NCI-H1436 treated with DMSO at 0.1 percent for 48 hours (cell line): ENCODE results near the gene SLC39A8.

Experiments used
- DNase-seq: peaks from one replicate; lab custom pipeline; 2025; lab: John Stamatoyannopoulos, UW

The SLC39A8 gene

DNA sequence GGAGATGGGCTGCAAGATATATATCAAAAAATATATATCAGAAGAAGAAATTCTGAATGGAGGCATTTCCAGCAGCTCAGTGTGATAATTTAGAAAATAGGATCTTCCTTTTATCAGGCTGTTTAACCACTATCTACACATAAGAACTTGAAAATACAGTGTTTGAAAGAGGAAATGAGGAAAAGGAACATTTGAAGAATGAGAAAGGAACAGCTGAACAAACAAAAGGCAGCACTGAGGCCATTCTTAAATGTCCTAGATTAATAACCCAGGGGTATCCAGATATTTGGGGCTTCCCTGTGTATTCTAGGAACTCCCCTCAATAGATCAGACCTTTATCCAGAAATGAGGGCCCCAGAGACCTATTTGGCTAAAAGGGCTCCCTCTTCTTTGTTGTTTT is 4.1 kb downstream of the SLC39A8 start:
- no peak for DNase-seq

DNA sequence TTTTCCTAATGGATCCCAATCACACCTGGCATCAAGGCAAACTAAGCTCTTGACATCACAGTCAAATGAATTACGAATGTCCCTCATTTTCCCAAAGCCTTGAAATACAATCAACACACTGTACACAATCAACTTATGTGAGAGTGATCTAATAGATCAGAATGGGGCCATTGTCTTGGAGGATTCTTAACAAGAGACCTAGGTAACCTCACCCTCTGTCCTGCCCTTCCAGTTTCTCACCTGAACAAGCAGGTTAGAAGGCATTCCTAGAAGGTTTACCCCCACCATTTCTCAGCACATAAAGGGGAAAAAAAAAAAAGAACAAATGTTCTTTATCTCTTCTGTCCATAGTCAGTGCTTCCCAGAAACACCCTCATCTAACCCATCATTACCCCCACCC is 6.3 kb downstream of the SLC39A8 start:
- no peak for DNase-seq

- no peak for DNase-seq
Observed at GRCh38 chr4:102338405-102338804, 6.9 kb downstream of the SLC39A8 start.

DNA sequence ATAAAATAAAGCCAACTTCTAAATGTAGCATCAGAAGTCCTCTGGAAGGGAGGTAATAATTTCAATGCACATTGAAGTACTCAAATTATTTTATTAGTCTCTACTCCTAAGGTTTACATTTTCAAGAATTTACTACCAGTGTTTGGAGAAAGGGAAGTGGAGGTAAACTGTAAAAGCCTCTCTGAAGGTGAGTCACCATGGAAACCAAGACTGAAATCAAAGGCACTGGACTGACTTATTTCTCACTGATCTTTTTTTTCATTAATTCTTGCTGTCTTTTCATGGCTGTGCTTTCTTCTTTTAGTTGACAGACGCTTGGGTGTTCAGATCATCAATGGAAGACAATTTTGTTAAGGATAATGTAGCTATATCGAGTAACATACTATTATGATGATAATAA is 9.7 kb downstream of the SLC39A8 start:
- DNase-seq = no peak

GRCh38 chr4:102334624-102335023 is 10.7 kb downstream of the SLC39A8 start:
- no peak for DNase-seq

- no peak for DNase-seq
Observed at GRCh38 chr4:102333787-102334186, 11.5 kb downstream of the SLC39A8 start.

DNA sequence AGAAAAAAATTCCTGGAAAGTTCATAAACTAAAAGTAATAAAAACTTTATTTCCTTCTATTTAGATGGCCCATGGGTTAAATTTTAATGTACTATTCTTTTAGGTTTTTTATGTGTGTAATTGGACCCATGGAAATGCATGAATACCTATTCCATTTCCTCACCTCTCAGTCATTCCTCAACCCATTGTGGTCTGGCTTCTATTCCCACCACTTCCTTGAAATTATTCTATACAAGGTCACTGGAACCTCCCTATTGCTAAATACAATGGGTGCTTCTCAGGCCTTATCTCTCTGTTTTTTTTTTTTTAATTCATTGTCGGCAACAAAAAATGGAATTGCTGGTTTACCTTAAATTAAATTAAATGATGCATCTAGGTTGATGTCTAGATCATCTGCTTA is 17.2 kb downstream of the SLC39A8 start:
- no peak for DNase-seq

DNA sequence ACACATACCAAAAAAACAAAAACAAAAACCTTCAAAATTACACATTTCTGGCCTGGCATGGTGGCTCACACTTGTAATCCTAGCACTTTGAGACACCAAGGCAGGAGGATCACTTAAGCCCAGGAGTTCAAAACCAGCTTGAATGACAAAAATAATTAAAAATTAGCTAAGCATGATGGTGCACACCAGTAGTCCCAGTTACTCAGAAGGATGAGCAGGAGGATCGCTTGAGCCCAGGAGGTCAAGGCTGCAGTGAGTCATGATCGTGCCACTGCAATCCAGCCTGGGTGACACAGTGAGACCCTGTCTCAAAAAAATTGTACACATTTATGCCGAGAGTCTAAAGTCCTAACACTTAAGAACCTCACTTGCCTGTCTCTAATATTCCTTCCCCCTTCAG is 18.3 kb downstream of the SLC39A8 start:
- DNase-seq = no peak

- DNase-seq = no peak
Observed at GRCh38 chr4:102324730-102325129, 20.6 kb downstream of the SLC39A8 start.

DNA sequence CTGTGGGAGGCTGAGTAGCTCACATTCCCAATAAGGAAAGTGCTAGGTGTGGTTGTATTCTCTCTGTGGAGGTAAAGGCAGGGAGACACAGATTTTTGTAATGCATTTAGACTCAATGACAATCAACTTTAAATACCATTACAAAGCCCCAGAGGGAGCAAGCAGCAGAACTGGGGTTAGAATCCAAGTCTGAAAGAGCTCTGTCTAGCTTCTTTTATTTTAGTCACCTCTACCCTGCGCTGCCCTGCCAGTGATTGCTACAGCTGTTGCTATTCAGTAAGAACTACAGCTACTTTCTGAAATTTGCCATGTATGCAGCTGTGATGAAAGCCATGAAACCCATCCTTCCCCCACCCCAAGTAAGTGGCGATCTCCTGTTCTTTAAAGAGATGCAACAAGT is 22.5 kb downstream of the SLC39A8 start:
- no peak for DNase-seq

DNA sequence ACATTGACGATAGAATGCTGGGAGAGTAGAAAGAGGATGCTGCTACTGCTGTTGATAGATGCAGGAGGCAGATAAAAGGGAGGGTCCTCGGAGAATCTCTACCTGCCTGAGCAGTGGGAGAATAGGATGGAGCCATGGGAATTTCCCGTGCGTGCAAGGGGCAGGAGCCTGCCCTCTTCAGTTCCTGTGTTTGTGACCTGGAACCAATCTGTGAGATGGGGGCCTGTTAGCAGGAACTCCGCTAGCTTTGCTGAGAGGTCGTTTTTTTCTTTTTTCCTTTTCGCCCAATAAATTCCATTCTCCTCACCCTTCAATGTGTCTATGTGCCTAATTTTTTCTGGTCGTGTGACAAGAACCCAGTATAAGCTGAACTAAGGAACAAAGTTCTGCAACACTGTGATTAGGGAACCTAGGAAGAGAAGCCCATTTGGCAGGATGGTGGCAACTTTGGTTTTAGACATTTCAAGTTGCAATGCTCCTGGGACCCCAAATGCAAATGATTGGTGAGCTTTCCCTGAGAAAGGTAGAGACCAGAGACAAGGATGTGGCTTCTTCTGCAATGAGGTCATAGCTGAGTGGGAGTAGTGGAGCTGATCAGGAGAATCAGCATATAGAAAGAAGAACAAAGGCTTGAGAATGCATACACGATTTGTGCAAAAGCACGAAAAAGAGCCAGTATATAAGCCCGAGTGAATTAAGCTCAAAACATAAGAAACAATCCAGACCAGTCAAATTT is 23.9 kb downstream of the SLC39A8 start:
- no peak for DNase-seq

DNA sequence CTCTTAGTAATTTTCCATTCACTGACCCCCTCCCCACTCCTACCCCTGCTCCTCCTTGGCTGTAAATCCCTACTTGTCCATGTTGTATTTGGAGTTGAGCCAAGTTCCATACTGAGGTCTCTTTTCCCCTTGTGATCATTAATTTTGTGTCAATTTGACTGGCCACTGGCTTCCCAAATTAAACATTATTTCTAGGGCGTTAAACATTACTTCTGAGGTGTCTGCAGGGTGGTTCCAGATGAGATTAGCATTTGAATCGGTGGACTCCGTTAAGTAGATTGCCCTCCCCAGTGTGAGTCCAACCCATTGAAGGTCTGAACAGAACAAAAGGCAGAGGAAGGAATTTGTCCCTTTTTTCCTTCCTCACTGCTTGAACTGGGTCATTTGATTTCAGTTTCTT is 25.7 kb downstream of the SLC39A8 start:
- DNase-seq = no peak

- no peak for DNase-seq
Observed at GRCh38 chr4:102318526-102318925, 26.8 kb downstream of the SLC39A8 start.

DNA sequence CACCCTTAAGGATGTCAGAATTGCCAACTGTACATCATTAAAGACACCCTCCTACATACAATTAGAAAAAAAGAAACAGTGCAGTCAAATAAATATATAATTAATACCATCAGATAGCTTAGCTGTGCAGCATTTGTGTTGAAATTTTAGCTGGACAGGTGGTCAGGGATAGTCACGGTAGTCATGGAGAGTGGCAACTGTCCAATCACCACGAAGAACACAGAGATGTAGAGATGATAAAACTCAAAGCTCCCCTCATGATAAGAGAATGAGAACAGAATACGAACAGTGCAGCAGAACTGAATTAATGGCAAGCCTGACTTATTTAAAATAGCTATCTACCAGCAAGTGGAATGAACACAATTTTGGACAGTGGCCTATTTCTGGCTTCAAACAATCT is 27.2 kb downstream of the SLC39A8 start:
- no peak for DNase-seq

- DNase-seq = no peak
Observed at GRCh38 chr4:102317459-102317858, 27.8 kb downstream of the SLC39A8 start.

- DNase-seq = no peak
Observed at GRCh38 chr4:102316585-102316984, 28.7 kb downstream of the SLC39A8 start.

- no peak for DNase-seq
Observed at GRCh38 chr4:102315532-102315931, 29.8 kb downstream of the SLC39A8 start.

DNA sequence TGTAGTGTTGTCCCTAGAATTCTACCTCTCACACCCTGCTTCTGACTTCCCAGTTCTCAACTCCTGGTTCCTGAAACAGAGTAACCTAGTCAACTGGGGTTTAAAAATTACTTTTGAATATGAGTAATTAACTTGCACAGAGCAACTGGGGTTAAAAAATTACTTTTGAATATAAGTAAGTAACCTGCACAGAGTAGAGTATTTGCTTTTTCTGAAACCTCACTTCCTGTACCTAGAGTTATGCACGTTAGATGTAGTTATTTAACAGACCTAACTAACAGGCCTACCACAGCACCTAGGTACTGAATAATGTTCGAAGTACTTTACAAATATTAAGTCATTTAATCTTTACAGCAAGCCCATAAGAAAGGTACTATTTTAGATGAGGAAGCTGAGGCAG is 32.9 kb downstream of the SLC39A8 start:
- DNase-seq = no peak

GRCh38 chr4:102311912-102312311 is 33.4 kb downstream of the SLC39A8 start:
- DNase-seq = no peak

DNA sequence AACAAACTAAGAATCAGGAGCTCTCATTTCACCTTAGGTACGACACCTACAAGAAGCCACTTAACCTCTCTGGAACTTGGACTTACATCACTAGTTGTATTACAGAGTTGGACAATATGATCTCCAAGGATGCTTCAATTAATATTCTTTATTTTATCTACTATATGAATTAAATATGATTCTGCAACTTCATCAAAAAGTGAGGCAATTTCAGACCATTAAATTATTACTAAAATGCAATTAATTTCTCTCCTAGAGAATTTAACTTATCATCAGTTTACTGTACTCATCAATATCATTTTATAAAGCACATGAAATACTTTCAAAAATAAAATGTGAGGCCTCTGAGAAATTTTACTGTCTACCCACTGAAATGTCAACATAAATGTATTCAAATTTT is 33.9 kb downstream of the SLC39A8 start:
- no peak for DNase-seq

- DNase-seq = peak; percentile 17
Observed at GRCh38 chr4:102308032-102308799, 37.1 kb downstream of the SLC39A8 start.

DNA sequence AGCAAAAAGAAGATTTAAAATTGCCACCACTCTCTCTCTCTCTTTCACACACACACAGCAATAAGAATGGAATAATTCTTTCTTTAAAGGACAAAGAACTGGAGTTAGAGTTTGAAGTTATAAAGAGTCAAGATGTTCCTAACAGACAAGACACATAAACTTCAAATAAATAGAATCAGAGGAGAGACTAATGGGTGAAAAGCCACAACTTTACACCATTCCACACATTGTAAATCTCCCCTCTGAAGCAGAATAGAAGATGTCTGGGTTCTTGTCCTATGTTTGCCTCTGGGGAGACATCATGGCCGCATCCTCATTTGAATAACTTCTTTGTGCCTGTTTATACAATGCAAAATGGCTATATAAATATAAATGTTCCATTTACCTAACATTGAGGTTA is 39.6 kb downstream of the SLC39A8 start:
- DNase-seq = no peak

DNA sequence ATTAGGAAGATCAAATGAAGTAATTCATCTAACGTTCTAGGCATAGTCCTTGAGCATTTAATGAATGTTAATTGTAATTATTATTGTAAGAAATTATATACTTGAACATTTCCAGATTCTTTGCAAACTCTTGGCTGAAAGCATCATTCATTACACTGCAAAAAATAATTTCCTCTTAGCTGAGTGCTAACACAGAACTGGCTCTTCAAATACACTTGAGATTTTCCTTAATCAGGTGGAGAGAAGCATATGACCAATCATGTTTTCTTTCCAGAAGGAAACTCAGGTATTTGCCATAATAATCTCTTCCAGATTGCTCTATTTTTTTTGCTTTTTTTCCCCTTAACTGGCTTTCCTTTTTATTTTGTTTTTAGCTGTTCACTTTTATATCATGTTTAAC is 42.5 kb downstream of the SLC39A8 start:
- no peak for DNase-seq

DNA sequence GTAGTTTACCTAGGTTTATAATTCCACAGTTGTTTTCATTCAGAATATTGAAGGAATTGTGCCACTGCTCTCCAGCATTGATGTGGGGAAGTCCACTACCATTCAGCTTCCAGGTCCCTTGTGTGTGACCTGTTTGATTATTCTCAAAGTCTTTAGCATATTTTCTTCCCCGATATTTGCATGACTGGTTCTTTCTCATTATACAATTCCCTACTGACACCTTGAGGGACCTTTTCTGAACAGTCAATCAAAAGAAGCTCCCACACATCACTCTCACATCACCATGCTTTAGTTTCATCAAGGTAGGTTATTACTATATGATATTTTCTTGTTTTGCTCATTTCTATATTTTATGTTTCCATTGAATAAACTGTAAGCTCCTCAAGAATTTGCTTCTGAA is 44.1 kb downstream of the SLC39A8 start:
- DNase-seq = no peak
